Mononuclear cell (primary cell): ENCODE data around the gene RABGEF1. TPM values are rescaled to one million over a fixed set of nuclear protein-coding genes. Genes with fewer than 3 reads are reported as not detected.
A peak's percentile ranks its signal among the peaks of the same experiment; 100 is the strongest.
"Not testable (repeated sequence)": the region's sequence is repeated elsewhere in the genome, so short reads cannot be mapped to it uniquely, and the experiment has no call there.

Source experiments
- H3K27me3 ChIP-seq: 2 replicates; pipeline ENCODE4 v1.6.0; 2011; ENCODE audit warnings: low read length, control low read depth; ENCODE audit not compliant: insufficient read depth
- H3K4me1 ChIP-seq: 2 replicates; pipeline ENCODE4 v1.5.1; 2011; ENCODE audit warnings: mild to moderate bottlenecking, low read length, control low read depth; ENCODE audit not compliant: insufficient read depth
- H3K4me3 ChIP-seq: 2 replicates; pipeline ENCODE4 v1.5.1; 2011; ENCODE audit warnings: mild to moderate bottlenecking, low read length, moderate library complexity
- H3K9me3 ChIP-seq: 2 replicates; pipeline ENCODE4 v1.5.1; 2011; ENCODE audit warnings: low read depth, mild to moderate bottlenecking, control low read depth, low read length
- total RNA-seq: library from RNA; depleted of rRNA; stranded (reverse); fragments of >200 nt; gene quantifications from one replicate; pipeline ENCODE4 v1.2.3, GENCODE V29; 2012

RABGEF1 gene
- 52.8 TPM for total RNA-seq

DNA sequence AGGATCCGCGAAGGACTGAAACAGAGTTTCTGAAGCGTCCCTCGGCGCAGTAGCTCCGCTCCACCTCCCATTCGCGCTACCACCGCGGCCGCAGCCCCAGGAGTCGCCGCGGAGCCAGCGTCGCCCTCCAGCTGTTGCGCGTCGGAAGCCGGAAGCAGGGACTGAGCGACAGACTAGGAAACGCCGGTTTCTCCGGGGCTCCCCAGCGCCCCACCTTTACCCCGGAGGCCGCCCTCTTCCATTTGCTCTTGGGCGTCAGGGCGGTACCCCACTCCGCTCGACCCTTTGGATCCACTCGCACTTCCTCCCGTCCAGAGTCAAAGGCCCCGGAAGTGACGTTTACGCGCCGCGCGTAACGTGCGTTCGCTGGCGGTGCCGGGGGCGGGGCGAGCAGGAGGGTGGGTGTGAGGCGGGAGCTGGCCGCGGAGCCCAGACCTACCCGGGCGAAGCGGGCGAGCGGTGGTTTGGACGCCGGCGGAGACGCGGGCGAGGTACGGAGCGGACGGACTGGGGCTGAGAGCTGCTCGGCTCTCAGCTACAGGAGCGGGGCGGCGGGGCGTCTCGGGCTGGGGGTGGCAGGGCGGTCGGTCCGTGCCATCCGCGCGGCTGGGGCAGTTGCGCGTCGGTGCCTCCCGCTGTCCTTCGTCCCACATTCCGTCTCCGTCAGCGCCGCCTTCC, at the start of gene RABGEF1:
RABGEF1 (plus strand) TSS at position 432 of the 678 bp plus-strand sequence. CDS start 31,167 bp downstream, outside the sequence.
- Histone ChIP-seq H3K4me3 (peak within 1 kb of the TSS; percentile 67), H3K4me1 (peaks cover 49% of the 10 kb centered on the region), H3K27me3 (no peaks in the 10 kb centered on the region)

DNA sequence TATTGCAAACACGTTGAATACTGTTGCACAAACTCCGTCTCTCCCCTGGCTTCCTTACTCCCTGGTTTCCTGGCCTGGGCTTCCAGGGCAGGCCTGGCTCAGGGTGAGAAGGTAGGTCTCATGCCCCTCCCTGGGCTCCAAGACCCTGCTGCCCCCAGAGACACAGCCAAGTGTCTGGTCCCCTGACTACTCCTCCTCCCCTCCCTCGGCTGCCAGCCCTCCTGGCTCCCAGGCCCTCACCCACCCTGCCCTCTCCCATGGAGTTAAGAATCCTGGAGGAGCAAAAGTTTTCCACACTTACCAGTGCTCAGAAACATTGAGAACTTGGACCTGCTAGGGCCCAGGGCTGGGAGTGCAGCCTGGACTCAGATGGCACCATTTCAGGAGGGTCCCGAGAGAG, 47.2 kb upstream of the RABGEF1 start:
- H3K9me3 ChIP-seq, result no peaks in the 10 kb centered on the region
- H3K4me3 ChIP-seq, result no peak overlapping the region
- H3K4me1 ChIP-seq, result no peaks in the 10 kb centered on the region
- H3K27me3 ChIP-seq, result no peaks in the 10 kb centered on the region

More for the DNA sequence above, at the start of gene RABGEF1:
- no peaks in the 10 kb centered on the region for H3K9me3 ChIP-seq

DNA sequence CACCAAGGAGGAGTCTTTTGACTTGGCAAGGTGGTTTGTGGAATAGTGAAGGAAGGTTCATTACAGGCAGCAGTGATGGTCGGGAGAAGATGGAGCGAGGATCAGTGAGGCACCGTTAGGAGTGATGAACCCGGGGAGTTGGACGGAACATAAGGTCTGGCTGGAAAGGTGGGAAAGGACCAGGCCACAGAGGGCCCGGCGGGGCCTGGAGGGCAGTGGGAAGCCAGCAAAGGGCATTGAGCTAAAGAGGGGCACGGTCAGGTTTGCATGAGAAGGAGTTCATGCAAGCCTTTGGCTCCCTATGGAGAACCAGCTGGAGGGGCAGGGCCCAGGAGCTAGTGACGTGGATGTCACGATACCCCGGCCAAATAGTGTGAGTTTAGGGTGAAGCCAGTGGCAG, 46.2 kb upstream of the RABGEF1 start:
- no peak overlapping the region for H3K4me3 ChIP-seq
- H3K4me1 ChIP-seq, result no peaks in the 10 kb centered on the region
- no peaks in the 10 kb centered on the region for H3K27me3 ChIP-seq
- no peaks in the 10 kb centered on the region for H3K9me3 ChIP-seq

DNA sequence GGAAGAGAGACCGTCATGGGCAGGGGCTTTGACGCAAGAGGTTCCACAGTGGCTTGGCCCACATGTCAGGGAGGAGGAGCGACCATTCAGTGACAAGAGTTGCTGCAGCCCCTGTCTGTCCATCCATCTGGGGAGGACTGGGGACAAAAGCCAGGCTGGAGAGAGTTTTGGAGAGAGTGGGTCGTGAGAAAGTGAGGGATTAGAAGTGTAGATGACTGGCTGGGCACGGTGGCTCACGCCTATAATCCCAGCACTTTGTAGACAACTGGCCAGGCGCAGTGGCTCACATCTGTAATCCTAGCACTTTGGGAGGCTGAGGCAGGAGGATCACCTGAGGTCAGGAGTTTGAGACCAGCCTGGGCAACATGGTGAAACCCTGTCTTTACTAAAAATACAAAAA, 45.1 kb upstream of the RABGEF1 start:
- not testable (repeated sequence) for H3K4me3 ChIP-seq, H3K9me3 ChIP-seq, H3K27me3 ChIP-seq, H3K4me1 ChIP-seq

DNA sequence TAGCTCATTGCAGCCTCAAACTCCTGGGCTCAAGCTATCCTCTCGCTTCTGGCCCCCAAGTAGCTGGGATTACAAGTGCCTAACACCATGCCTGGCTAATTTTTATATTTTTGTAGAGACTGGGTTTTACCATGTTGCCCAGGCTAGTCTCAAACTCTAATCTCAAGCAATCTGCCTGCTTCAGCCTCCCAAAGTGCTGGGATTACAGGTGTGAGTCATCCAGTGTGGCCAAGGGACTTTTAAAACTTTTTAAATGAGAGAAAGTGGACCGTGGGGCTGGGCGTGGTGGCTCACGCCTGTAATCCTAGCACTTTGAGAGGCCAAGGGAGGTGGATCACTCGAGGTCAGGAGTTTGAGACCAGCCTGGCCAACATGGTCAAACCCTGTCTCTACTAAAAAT, 44.4 kb upstream of the RABGEF1 start:
- H3K4me1 ChIP-seq, H3K9me3 ChIP-seq, H3K27me3 ChIP-seq, H3K4me3 ChIP-seq: not testable (repeated sequence)

DNA sequence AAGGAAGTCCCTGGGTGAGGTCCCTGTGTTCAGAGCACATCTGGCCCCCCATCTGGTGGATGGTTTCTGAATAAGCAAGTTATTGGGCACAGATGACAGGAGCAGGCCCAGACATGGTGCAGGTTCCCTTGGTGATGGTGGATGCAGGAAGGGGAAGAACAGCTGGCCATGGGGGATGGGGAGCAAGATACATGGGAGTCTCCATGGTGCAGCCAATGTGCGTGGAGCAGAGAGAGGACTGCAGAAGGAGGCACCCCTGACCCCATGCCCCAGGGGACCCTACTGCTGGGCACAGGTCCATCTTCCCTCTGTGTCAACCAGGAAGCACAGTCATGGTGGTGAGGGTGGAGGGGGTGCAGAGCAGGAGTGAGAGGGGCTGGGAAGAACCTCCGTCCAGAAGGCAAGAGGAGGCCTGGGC, 43.8 kb upstream of the RABGEF1 start:
- no peaks in the 10 kb centered on the region for H3K9me3 ChIP-seq
- no peaks in the 10 kb centered on the region for H3K4me1 ChIP-seq
- H3K27me3 ChIP-seq, result no peaks in the 10 kb centered on the region
- H3K4me3 ChIP-seq, result no peak overlapping the region

DNA sequence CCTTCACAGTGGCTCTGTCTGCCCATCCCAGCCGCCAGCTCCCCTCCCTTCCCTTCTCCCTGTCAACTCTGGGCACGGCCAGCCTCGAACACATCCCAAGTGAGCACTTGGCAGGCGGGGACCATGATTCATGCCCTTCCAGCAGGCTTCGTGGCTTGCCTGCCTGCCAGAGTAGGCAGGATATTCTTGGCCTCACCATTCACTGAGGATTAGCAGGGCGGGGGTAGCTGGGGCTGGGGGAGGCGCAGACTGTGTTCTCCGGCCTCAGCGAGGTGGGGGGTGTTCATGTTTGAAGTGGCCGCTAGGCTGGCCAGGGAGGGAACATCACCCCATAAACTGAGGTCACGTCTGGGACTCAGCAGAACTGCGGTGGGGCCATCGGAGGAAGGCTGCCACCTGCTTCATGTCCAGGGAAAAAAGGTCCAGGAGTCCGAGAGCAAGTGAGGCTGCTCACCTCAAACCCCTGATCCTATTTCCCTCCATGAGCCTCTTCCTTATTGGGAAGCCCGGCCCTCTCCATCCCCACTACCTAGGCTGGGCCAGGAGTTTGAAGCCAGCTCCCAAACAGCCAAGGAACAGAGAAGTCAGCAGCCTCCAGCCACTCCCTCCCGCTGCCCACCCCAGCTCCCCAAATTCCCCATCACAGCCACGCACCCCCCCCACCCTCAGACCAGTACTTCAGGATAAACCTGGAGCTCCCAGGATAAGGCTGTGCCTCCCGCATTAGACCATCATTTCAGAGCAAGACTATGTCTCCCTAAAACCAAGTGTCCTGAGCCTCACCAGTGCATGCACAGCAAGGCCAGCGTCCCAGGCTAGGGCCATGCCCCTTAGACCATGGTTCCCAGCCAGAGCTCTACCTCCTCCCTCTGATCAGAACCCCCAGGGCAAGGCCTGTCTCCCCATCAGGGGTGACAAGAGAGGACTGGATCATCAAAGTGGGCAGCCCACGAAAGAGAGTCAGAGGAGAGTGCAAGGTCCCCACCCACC, 42.8 kb upstream of the RABGEF1 start:
- H3K4me3 ChIP-seq, result no peak overlapping the region
- H3K27me3 ChIP-seq, result no peaks in the 10 kb centered on the region
- H3K4me1 ChIP-seq, result no peaks in the 10 kb centered on the region
- H3K9me3 ChIP-seq, result no peaks in the 10 kb centered on the region

DNA sequence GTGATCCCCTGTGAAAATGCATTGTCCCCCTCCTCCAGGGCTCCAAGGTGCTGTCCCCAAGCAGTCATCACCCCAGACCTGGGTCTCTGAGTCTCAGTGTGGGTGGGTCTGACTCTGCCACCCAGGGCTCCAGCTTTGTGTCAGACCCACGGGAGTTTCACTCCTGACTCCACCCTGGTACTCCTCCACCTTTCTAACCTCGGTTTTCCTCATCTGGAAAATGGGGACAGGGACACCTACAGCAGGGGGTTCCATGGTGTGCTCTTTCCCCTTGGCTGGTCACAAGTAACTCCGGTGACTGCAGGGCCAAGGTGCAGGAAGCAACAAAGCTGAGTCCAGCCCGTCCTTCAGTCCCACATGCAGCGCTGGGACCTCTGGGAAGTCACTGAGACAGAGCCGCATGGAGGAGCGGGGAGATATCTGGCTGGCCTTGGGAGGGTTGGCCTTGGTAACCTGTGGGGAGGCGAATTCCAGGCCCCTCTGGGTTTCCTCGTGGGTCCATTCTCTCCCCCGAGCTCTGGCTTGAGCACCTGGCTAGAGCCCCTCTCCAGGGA, 41.8 kb upstream of the RABGEF1 start:
- Histone ChIP-seq H3K27me3 (no peaks in the 10 kb centered on the region), H3K9me3 (no peaks in the 10 kb centered on the region)

DNA sequence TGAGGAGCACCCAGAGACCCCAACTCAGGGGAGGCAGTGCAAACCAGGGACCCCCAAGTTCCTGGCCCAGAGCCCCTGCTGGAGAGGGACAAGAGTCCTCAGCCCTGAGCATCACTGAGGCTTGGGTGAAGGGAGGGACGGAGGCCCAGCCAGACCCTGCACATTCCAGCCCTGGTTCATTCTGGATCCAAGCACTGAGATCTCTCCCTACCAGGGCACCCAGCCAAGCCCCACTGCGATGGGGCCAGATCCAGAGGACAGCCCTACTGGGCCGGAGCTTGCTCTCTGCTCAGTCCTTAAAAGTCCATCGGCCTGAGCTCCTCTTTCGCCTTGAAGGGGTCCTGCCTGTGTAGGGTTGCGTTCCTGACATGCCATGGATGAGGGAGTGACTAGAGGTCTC, 40.5 kb upstream of the RABGEF1 start:
- no peak overlapping the region for H3K4me3 ChIP-seq
- H3K27me3 ChIP-seq, result no peaks in the 10 kb centered on the region
- H3K9me3 ChIP-seq, result no peaks in the 10 kb centered on the region
- no peaks in the 10 kb centered on the region for H3K4me1 ChIP-seq

More for the DNA sequence above, 41.8 kb upstream of the RABGEF1 start:
- H3K4me3 ChIP-seq, result no peak overlapping the region
- H3K4me1 ChIP-seq, result no peaks in the 10 kb centered on the region

DNA sequence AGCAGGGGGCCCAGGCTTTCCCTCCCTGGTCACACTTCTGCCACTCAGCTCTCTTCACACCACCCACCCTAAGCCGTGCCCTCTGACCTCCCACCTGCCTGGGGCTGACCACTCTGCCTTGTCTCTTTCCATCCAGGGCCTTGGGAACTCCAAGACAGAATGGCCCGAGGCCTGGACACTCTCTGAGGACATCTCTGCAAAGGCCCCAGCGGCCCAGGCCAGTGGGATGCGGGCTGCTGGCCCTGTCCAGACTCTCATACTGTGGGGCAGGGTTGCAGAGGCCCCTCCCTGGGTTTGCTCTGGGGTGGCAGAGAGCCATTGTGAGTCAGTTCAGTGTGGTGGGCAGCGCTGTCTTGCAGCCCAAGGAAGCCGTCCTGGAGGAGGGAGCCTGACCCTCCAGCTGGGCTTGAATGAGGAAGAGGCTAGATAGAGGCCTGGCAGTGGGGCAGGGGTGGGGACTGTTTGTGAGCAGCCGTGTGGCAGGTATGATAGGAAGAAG, 39.9 kb upstream of the RABGEF1 start:
- no peaks in the 10 kb centered on the region for H3K27me3 ChIP-seq
- no peaks in the 10 kb centered on the region for H3K9me3 ChIP-seq
- no peak overlapping the region for H3K4me3 ChIP-seq
- no peaks in the 10 kb centered on the region for H3K4me1 ChIP-seq

DNA sequence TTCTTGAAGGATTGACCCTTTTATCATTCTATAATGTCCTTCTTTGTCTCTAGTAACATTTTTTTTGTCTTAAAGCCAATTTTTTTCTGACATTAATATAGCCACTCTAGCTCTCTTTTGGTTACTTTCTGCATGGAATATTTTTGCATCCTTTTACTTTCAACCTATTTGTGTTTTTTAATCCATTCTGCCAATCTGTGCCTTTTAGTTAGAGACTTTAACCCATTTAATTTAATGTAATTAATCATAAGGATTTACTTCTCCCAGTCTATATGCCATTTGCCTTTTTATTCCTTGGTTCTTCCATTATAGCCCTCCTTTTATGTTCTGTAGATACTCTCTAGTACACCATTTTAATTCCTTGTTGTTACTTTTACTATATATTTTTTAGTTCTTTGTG, 32.7 kb upstream of the RABGEF1 start:
- no peaks in the 10 kb centered on the region for H3K9me3 ChIP-seq
- H3K27me3 ChIP-seq, result no peaks in the 10 kb centered on the region
- H3K4me3 ChIP-seq, result no peak overlapping the region
- H3K4me1 ChIP-seq, result no peaks in the 10 kb centered on the region

DNA sequence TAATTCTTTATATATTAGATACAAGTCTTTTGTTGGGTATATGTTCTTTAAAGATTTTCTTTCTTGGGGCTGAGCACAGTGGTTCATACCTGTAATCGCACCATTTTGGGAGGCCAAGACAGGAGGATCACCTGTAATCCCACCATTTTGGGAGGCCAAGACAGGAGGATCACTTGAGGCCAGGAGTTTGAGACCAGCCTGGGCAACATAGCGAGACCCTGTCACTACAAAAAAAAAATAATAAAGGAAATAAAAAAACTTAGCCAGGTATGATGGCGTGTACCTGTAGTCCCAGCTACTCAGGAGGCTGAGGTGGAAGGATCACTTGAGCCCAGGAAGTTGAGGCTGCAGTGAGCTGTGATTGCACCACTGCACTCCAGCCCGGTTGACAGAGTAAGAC, 29.8 kb upstream of the RABGEF1 start:
- not testable (repeated sequence) for H3K27me3 ChIP-seq, H3K4me3 ChIP-seq, H3K4me1 ChIP-seq, H3K9me3 ChIP-seq

DNA sequence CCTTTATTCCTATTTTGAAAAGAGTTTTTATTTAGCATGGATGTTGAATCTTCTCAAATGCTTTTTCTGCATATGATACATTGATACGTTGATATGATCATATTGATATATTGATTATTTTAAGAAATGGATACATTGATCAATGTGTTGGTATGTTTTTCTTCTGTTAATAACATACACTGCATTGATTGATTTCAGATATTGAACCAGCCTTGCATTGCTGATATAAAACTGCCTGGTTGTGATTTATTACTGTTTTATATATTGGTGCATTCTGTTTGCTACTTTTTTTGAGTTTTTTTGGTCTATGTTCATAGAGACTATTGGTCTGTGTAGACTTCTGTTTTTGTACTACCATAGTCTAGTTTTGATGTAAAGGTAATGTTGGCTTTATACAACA, 26.8 kb upstream of the RABGEF1 start:
- Histone ChIP-seq H3K27me3 (no peaks in the 10 kb centered on the region), H3K4me1 (no peaks in the 10 kb centered on the region), H3K4me3 (no peak overlapping the region), H3K9me3 (peaks cover 8% of the 10 kb centered on the region)

DNA sequence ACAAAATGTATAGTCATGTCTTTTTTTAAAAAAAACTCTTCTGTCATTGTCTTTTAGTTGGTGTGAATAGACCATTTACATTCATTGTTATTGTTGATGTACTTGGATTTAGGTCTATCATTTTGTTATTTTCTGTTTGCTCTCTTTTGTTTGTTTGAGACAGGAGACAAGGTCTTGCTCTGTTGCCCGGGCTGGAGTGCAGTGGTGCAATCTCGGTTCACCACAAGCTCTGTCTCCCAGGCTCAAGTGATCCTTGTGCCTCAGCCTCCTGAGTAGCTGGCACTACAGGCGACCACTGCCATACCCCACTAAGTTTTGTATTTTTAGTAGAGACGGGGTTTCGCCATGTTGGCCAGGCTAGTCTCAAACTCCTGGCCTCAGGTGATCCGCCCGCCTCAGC, 23.9 kb upstream of the RABGEF1 start:
- H3K27me3 ChIP-seq, result not testable (repeated sequence)

DNA sequence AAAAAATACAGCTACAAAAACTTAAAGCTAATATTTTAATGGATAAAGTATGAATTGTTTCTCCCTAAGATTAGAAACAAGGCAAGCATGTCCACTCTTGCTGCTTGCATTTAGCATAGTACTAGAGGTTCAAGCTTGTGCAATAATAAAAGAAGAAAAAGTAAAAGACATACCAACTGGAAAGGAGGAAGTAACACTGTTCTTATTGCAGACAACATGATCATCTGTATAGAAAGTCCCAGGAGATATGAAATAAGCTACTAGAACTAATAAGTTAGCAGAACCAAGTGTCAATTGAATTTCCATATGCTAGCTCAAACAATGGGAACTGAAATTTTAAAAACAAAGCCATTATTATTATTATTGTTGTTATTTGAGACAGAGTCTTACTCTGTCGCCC, 20.0 kb upstream of the RABGEF1 start:
- no peak overlapping the region for H3K4me3 ChIP-seq
- no peaks in the 10 kb centered on the region for H3K4me1 ChIP-seq
- H3K27me3 ChIP-seq, result no peaks in the 10 kb centered on the region
- peaks cover 7% of the 10 kb centered on the region for H3K9me3 ChIP-seq

More for the DNA sequence above, 23.9 kb upstream of the RABGEF1 start:
- H3K4me3 ChIP-seq, H3K9me3 ChIP-seq, H3K4me1 ChIP-seq: not testable (repeated sequence)
